Measurements from ENCODE around the gene PPP1R1B. TPM values are rescaled to one million over a fixed set of nuclear protein-coding genes. Genes with fewer than 3 reads are reported as not detected.

PPP1R1B gene
- polyA plus RNA-seq, 4 donors = 37.5 to 266 (median 45.8) TPM

DNA sequence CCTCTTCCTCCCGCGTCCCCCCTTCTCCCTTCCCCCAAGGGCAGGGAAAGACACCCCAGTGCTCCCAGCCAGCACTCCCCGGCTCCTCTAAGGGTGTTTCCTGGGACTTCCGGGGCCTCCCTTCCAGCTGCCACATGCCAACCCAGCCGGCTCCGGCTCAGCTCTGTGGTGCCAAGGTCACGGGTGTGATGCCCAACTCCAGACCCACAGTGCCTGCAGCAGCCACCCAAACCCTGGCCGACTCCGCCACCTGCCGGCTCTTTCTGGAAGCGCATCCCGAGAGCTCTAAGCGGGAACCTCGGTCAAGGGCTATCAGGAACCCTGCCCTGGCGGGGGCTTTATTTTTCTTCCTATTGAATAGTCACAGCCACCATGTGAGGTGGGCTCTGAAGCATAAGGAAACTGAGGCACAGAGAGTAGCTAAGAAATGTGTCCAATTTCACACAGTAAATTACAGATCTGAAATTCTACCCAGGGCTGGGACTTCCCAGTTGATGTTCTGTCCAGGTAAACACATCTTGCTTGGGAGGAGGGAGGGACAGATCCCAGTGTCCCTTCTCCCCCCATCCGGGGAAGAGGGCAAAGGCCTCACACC, 3.3 kb upstream of the PPP1R1B start:
- Histone ChIP-seq H3K9me3 (ENCODE audit: control insufficient read depth in 2 of 2, insufficient read depth in 1 of 2, low read depth in 1 of 2, low read length in 1 of 2) (no peaks in the 10 kb centered on the region), H3K4me3 (ENCODE audit: low read depth in 1 of 3, low read length in 3 of 3) (no peak overlapping the region), H3K27ac (ENCODE audit: low read depth in 1 of 3, low read length in 2 of 3) (no peak overlapping the region), H3K27me3 (ENCODE audit: control insufficient read depth in 3 of 3, insufficient read depth in 3 of 3, low read length in 3 of 3) (peaks cover 0 to 13% (median 12%) of the 10 kb centered on the region in 3 donors), H3K4me1 (ENCODE audit: control insufficient read depth in 3 of 3, insufficient read depth in 2 of 3, low read depth in 1 of 3, low read length in 2 of 3) (peaks cover 2 to 51% (median 3%) of the 10 kb centered on the region in 3 donors), H3K36me3 (ENCODE audit: control insufficient read depth in 3 of 3, insufficient read depth in 2 of 3, low read depth in 1 of 3, low read length in 3 of 3) (no peaks in the 10 kb centered on the region)
- no peak for FAIRE-seq
- peak; percentile 83 to 88 for DNase-seq
- WGBS, 3 donors = 0 to 5% (median 4%) methylated on average over 16 of the region's 16 CpGs

DNA sequence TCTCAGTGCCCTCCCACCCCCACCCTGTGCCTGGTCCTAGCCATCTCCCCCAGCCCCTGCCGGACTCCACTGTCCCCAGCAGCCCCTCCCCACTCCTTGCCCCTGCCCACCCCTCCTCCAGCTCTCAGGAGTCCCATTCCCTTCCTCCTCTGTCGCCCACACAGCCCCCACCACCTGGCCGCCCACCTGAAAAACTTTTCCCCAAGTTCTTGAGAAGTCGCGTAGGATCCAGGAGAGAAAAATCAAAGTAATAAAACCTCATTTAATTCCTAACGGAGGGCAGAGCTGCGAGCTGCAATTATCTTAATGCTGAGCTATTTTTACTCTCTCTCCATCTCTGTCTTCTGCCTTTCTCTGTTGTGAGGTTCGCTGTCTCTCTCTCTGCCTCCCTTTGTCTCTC, 2.4 kb upstream of the PPP1R1B start:
- WGBS, 3 donors = 72 to 82% (median 75%) methylated on average over 8 of the region's 8 CpGs
- no peaks in the 10 kb centered on the region for H3K36me3 ChIP-seq (ENCODE audit: control insufficient read depth in 3 of 3, insufficient read depth in 2 of 3, low read depth in 1 of 3, low read length in 3 of 3)
- H3K4me1 ChIP-seq (ENCODE audit: control insufficient read depth in 3 of 3, insufficient read depth in 2 of 3, low read depth in 1 of 3, low read length in 2 of 3) = peaks cover 2 to 53% (median 3%) of the 10 kb centered on the region in 3 donors
- DNase-seq = no peak
- H3K27me3 ChIP-seq (ENCODE audit: control insufficient read depth in 3 of 3, insufficient read depth in 3 of 3, low read length in 3 of 3) = peaks cover 0 to 13% (median 12%) of the 10 kb centered on the region in 3 donors
- H3K4me3 ChIP-seq (ENCODE audit: low read depth in 1 of 3, low read length in 3 of 3) = no peak overlapping the region
- FAIRE-seq = no peak
- no peak overlapping the region for H3K27ac ChIP-seq (ENCODE audit: low read depth in 1 of 3, low read length in 2 of 3)
- no peaks in the 10 kb centered on the region for H3K9me3 ChIP-seq (ENCODE audit: control insufficient read depth in 2 of 2, insufficient read depth in 1 of 2, low read depth in 1 of 2, low read length in 1 of 2)

DNA sequence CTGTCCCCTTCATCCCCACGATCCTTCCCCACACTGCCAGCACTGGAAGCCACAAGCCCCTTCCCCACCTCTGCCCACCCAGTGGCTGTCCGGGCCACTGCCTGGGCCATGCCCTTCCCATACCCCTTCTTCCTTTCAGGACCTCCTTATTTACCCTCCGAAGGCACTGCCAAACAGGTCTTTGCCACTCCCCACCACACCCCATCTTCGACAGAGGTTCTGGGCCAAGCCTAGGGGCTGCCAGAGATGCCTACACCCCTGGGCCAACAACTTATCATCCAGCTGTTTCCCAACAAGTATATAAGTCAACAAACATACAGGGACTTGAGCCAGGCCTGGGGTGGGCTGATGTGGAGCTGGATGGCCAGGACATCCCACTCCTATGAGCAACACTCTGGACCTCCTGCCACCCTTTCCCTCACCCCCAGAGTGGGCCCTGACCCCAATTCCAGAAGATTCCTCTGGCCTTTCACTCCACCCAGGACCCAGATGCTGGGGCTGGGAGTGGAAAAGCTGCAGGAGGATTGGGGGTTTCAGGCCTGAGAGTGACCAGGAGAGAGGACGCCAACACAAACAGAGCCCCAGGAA, 1.5 kb upstream of the PPP1R1B start:
- Histone ChIP-seq H3K4me1 (ENCODE audit: control insufficient read depth in 3 of 3, insufficient read depth in 2 of 3, low read depth in 1 of 3, low read length in 2 of 3) (peaks cover 2 to 49% (median 3%) of the 10 kb centered on the region in 3 donors), H3K4me3 (ENCODE audit: low read depth in 1 of 3, low read length in 3 of 3) (no peak overlapping the region), H3K36me3 (ENCODE audit: control insufficient read depth in 3 of 3, insufficient read depth in 2 of 3, low read depth in 1 of 3, low read length in 3 of 3) (peaks cover 0 to 7% (median 0%) of the 10 kb centered on the region in 3 donors), H3K27ac (ENCODE audit: low read depth in 1 of 3, low read length in 2 of 3) (peak overlapping the region in 1 of 3 donors; percentile 2), H3K9me3 (ENCODE audit: control insufficient read depth in 2 of 2, insufficient read depth in 1 of 2, low read depth in 1 of 2, low read length in 1 of 2) (no peaks in the 10 kb centered on the region), H3K27me3 (ENCODE audit: control insufficient read depth in 3 of 3, insufficient read depth in 3 of 3, low read length in 3 of 3) (peaks cover 0 to 13% (median 12%) of the 10 kb centered on the region in 3 donors)
- no peak for FAIRE-seq
- WGBS, 3 donors = 36 to 46% (median 37%) methylated on average over 4 to 5 of the region's 5 CpGs
- peak in 1 of 2 donors; percentile 28 for DNase-seq

DNA sequence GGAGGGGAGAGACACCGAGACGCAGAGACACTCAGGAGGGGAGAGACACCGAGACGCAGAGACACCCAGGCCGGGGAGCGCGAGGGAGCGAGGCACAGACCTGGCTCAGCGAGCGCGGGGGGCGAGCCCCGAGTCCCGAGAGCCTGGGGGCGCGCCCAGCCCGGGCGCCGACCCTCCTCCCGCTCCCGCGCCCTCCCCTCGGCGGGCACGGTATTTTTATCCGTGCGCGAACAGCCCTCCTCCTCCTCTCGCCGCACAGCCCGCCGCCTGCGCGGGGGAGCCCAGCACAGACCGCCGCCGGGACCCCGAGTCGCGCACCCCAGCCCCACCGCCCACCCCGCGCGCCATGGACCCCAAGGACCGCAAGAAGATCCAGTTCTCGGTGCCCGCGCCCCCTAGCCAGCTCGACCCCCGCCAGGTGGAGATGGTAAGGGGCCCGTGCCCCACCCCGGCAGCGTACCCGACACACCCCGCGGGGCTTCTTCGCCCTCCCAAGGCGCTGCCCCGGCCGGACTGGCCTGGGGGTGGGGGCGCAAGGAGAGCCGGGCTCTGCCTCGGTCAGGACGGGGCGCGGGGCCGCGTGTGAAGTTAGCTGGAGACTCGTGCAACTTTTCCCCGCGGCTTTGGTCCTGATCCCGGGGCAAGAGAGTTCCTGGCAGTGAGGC, 427 bp downstream of the PPP1R1B start:
- Histone ChIP-seq H3K36me3 (ENCODE audit: control insufficient read depth in 3 of 3, insufficient read depth in 2 of 3, low read depth in 1 of 3, low read length in 3 of 3) (peaks cover 0 to 8% (median 0%) of the 10 kb centered on the region in 3 donors), H3K4me1 (ENCODE audit: control insufficient read depth in 3 of 3, insufficient read depth in 2 of 3, low read depth in 1 of 3, low read length in 2 of 3) (peaks cover 2 to 57% (median 3%) of the 10 kb centered on the region in 3 donors), H3K4me3 (ENCODE audit: low read depth in 1 of 3, low read length in 3 of 3) (peak overlapping the region; percentile 44 to 52 (median 48)), H3K27ac (ENCODE audit: low read depth in 1 of 3, low read length in 2 of 3) (peak overlapping the region; percentile 60 to 91 (median 85)), H3K27me3 (ENCODE audit: control insufficient read depth in 3 of 3, insufficient read depth in 3 of 3, low read length in 3 of 3) (peaks cover 0 to 13% (median 12%) of the 10 kb centered on the region in 3 donors), H3K9me3 (ENCODE audit: control insufficient read depth in 2 of 2, insufficient read depth in 1 of 2, low read depth in 1 of 2, low read length in 1 of 2) (no peaks in the 10 kb centered on the region)
- 2 to 12% (median 5%) methylated on average over 34 to 72 of the region's 72 CpGs for WGBS, 3 donors
- FAIRE-seq = no peak
- DNase-seq = peak in 1 of 2 donors; percentile 34

DNA sequence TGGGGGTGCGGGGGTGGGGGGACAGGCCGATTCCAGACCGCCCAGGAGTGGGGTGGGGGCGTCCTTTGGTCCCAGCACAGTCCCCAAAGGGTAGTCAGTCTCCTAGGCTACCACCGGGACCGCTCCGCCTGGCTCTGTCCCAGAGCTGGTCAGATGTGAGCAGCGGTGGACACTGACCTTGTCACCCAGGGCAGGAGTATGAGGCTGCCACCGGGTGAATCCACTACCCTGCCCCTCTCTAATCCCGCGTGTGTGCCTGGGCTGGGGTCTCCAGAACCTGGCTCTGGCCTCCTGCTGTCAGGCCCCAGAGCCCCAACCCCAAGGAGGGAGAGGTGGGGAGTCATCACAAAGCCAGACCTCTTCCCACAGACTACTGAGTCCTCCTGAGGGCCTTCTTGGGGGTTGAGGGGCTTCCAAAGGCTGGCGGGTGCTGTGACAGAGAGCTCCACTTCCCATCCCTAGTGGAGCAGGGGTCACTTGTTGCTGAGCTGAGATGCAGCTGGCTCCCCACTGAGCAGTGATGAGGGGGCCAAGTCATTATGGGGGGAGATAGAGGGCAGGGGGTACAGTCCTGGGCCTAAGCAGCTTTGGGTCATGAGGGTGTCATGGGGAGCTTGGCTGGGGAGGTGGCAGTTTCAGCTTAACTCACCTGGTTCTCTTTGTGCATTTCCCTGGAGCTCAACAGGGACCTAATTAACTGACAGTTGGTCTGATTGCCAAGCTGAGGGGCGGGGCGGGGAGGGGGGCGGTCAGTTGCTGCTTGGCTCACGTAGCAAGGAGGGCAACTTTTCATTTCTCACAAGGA, 1.2 kb downstream of the PPP1R1B start:
- H3K4me1 ChIP-seq (ENCODE audit: control insufficient read depth in 3 of 3, insufficient read depth in 2 of 3, low read depth in 1 of 3, low read length in 2 of 3) = peaks cover 2 to 63% (median 3%) of the 10 kb centered on the region in 3 donors
- DNase-seq (peak; percentile 61 to 73), FAIRE-seq (no peak)
- WGBS, 3 donors = 15 to 48% (median 25%) methylated on average over 15 to 16 of the region's 16 CpGs
- peaks cover 0 to 8% (median 0%) of the 10 kb centered on the region in 3 donors for H3K36me3 ChIP-seq (ENCODE audit: control insufficient read depth in 3 of 3, insufficient read depth in 2 of 3, low read depth in 1 of 3, low read length in 3 of 3)
- no peaks in the 10 kb centered on the region for H3K9me3 ChIP-seq (ENCODE audit: control insufficient read depth in 2 of 2, insufficient read depth in 1 of 2, low read depth in 1 of 2, low read length in 1 of 2)
- H3K4me3 ChIP-seq (ENCODE audit: low read depth in 1 of 3, low read length in 3 of 3) = peak overlapping the region; percentile 22 to 52 (median 48)
- H3K27ac ChIP-seq (ENCODE audit: low read depth in 1 of 3, low read length in 2 of 3) = peak overlapping the region; percentile 60 to 91 (median 85)
- H3K27me3 ChIP-seq (ENCODE audit: control insufficient read depth in 3 of 3, insufficient read depth in 3 of 3, low read length in 3 of 3) = peaks cover 0 to 13% (median 12%) of the 10 kb centered on the region in 3 donors

DNA sequence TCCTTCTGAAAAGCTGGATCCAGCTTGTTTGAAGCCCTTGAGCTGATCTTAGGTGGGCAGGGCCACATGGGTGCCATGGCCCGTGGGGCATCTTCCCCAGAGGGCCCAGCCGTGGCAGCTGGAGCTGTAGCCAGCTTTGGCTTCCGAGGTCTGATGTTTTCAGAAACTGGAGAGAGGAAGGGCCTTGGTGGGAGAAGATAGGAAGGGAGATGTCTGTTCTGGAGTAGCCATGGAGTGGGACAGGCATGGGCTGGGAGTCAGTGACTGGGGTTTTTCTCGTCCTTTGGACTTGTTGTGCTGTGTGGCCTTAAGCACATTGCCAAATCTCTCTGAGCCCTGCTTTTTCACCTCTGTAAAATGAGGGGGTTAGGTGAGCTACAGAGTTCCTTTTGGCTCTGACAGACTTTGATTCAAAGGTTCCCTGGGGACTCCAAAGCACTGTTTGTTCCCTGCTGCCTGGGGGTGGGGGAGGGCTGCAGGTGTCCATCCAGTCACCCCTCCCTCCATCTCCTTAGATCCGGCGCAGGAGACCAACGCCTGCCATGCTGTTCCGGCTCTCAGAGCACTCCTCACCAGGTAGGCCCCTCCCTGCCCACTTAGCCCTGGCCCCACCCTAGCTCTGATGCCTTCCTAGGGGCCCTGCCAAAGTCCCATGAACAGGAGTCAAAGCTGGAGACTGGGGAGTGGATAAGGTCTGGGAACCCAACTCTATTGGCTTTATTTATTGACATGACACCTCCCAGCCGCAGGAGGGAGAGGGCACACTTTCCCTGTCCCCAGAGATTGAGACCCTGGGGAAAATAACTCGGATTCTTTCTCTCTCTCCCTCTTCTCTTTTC, 2.1 kb downstream of the PPP1R1B start:
- H3K36me3 ChIP-seq (ENCODE audit: control insufficient read depth in 3 of 3, insufficient read depth in 2 of 3, low read depth in 1 of 3, low read length in 3 of 3) = peaks cover 0 to 11% (median 0%) of the 10 kb centered on the region in 3 donors
- H3K27ac ChIP-seq (ENCODE audit: low read depth in 1 of 3, low read length in 2 of 3) = peak overlapping the region; percentile 60 to 91 (median 68)
- WGBS, 3 donors = 19 to 47% (median 21%) methylated on average over 10 of the region's 10 CpGs
- peak overlapping the region in 1 of 3 donors; percentile 4 for H3K4me3 ChIP-seq (ENCODE audit: low read depth in 1 of 3, low read length in 3 of 3)
- DNase-seq (peak; percentile 67 to 96), FAIRE-seq (no peak)
- H3K4me1 ChIP-seq (ENCODE audit: control insufficient read depth in 3 of 3, insufficient read depth in 2 of 3, low read depth in 1 of 3, low read length in 2 of 3) = peaks cover 0 to 70% (median 3%) of the 10 kb centered on the region in 3 donors
- peaks cover 0 to 13% (median 12%) of the 10 kb centered on the region in 3 donors for H3K27me3 ChIP-seq (ENCODE audit: control insufficient read depth in 3 of 3, insufficient read depth in 3 of 3, low read length in 3 of 3)
- H3K9me3 ChIP-seq (ENCODE audit: control insufficient read depth in 2 of 2, insufficient read depth in 1 of 2, low read depth in 1 of 2, low read length in 1 of 2) = no peaks in the 10 kb centered on the region

DNA sequence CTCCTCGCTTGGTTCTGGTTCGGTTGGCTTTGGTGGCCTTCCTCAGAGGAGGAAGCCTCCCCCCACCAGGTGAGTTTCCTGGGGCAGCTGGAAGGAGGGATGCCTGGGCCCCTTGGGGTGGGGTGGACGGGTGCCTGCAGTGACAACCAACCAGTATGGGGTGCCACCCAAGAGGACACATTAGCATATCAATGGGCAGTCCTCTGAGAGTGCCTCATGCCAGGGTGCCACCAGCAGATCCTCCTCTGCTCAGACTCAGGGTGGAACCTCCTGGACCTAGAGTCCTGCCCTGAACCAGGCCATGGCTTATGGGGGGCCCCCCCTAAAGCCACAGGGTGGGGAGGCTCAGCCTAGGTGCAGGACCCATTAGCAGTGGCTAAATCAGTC, 2.7 kb downstream of the PPP1R1B start:
- Histone ChIP-seq H3K27me3 (ENCODE audit: control insufficient read depth in 3 of 3, insufficient read depth in 3 of 3, low read length in 3 of 3) (peaks cover 0 to 13% (median 12%) of the 10 kb centered on the region in 3 donors), H3K4me1 (ENCODE audit: control insufficient read depth in 3 of 3, insufficient read depth in 2 of 3, low read depth in 1 of 3, low read length in 2 of 3) (peaks cover 0 to 75% (median 3%) of the 10 kb centered on the region in 3 donors), H3K4me3 (ENCODE audit: low read depth in 1 of 3, low read length in 3 of 3) (peak overlapping the region in 1 of 3 donors; percentile 3), H3K9me3 (ENCODE audit: control insufficient read depth in 2 of 2, insufficient read depth in 1 of 2, low read depth in 1 of 2, low read length in 1 of 2) (no peaks in the 10 kb centered on the region), H3K27ac (ENCODE audit: low read depth in 1 of 3, low read length in 2 of 3) (peak overlapping the region; percentile 60 to 91 (median 64)), H3K36me3 (ENCODE audit: control insufficient read depth in 3 of 3, insufficient read depth in 2 of 3, low read depth in 1 of 3, low read length in 3 of 3) (peaks cover 0 to 15% (median 0%) of the 10 kb centered on the region in 3 donors)
- whole genome bisulfite sequencing, 3 donors = 7 to 58% (median 23%) methylated on average over 3 of the region's 3 CpGs
- DNase-seq = peak in 1 of 2 donors; percentile 82
- no peak for FAIRE-seq

Measured in small intestine (tissue), 7 donors.